GM19397 (cell line): Measurements from ENCODE around the gene SERPINB11.
"Not testable (repeated sequence)": the region's sequence is repeated elsewhere in the genome, so short reads cannot be mapped to it uniquely, and the experiment has no call there.

Experiments used
- ATAC-seq: cut with Tn5 transposase; IDR thresholded peaks from one replicate; pipeline ENCODE4 v1.9.1; 2021; ENCODE audit warnings: mild to moderate bottlenecking, moderate library complexity; ENCODE audit not compliant: unreplicated experiment

The SERPINB11 gene, protein sequence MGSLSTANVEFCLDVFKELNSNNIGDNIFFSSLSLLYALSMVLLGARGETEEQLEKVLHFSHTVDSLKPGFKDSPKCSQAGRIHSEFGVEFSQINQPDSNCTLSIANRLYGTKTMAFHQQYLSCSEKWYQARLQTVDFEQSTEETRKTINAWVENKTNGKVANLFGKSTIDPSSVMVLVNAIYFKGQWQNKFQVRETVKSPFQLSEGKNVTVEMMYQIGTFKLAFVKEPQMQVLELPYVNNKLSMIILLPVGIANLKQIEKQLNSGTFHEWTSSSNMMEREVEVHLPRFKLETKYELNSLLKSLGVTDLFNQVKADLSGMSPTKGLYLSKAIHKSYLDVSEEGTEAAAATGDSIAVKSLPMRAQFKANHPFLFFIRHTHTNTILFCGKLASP

GRCh38 chr18:63702660-63703059, at the start of gene SERPINB11:
SERPINB11 (plus strand) TSS chr18:63702960; CDS start chr18:63710194, 7,234 bp downstream.
- ATAC-seq = no peak

- ATAC-seq = not testable (repeated sequence)
Observed at GRCh38 chr18:63658920-63659319, 43.8 kb upstream of the SERPINB11 start.

- ATAC-seq = not testable (repeated sequence)
Observed at GRCh38 chr18:63661750-63662149, 41.0 kb upstream of the SERPINB11 start, which contains the start of gene SERPINB3. SERPINB3 (minus strand) TSS chr18:63661893; CDS start chr18:63661216, 677 bp downstream.

- ATAC-seq = no peak
Observed at GRCh38 chr18:63664571-63664970, 38.2 kb upstream of the SERPINB11 start.

DNA sequence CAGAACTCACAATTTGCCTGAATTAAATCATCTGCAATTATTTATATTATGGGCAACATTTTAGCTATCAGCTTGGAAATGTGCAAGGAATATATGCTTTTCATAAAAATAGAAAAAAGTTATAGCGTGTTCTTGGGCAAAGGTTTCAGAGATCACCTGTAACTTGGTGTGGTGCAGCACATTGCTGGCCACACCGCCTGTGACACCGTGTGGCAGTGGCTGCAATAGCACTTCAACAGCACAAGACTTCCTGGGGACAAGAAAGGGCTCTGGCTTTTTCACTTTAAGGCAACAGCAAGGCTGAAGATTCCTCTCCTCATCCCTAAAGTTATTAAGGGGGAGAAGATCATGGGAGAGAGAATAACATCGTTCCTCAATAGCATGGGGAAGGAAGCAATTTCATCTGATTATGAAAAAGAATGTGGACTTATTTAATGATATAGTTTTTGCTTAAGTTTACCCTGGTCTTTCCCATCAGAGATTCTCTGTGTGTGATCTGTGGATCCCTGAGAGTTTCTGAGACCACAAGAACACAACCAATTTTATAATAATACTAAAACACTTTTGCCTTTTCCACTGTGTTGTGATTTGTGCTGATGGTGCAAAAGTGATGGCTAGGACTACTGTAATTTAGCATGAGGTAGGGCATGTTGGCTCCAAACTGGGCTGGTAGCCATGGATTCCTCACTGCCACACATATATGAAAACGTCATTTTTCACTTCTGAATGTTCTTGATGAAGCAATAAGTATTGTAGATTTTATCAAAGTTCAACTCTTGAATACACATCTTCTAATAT, 26.0 kb upstream of the SERPINB11 start:
- ATAC-seq = peak; percentile 83

DNA sequence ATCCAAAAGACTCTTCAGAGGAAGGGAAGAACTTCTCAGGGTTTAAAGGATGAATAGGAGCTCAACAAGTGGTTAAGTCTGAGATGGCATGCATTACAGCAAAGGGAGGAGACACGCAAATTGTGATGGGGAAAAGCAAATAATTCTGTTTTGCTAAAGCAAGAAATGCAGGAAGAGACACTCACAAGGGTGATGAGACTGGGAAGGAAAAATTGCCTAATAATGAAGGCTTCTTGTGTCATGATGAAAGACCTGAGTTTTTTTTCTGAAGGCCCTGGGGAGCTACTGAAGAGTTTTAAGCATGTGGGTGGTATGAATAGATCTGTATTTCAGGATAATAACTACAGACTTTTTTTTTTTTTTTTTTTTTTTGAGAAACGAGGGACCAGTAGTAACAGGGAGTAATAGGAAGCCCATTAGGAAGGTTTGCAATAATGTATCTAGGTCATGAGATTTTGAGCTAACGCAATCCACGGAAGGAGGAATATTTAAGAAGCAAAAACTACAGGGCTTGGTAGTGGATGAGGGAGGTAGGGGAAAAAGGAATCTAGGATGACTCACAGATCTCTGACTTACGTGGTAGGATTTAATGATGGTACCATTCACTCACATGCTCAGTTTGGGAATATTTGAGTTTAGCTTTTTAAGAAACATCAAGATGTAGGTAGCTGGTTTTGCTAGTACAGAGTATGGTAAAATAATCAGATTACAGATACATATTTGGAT, 25.1 kb upstream of the SERPINB11 start:
- no peak for ATAC-seq

GRCh38 chr18:63679820-63680606, 22.7 kb upstream of the SERPINB11 start:
- no peak for ATAC-seq

- ATAC-seq = no peak
Observed at GRCh38 chr18:63681449-63682340, 21.1 kb upstream of the SERPINB11 start.

DNA sequence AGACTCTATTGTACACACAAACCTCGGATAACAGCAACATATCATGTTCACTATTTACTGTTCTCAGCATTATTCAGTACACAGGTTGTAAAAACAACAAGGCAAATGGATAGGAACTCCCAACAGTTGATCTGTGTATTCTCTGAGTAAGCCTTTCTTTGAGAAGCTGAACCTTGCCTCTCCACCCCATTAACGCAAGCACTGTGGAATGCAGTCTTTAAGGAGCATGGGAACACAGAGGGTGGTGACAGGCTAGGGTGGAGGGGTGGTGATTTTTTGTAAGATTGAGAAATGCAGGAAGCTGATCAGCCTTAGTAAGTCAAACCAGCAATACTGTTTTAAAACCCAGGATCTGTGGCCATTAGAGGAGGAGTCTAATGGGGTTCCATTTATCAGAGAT, 19.6 kb upstream of the SERPINB11 start:
- no peak for ATAC-seq

DNA sequence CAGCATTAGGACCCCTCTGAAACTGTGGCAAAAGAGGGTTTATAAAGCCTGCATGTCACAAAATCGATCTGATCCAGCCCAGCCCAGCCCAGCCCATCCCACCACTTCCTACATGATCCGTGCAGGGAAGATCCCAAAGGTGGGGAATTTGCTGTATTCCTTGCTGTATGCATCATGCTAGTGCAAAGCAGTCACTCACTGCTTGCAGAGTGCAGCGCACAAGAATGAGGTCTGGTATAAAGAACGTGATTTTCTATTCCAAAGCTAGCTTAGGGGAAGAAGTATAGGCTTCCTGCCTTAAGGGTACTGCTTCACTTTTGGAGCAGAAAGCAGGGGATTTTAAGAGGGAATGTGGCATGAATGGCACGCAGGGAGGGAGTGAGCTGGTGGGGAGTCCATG, 18.9 kb upstream of the SERPINB11 start:
- no peak for ATAC-seq

DNA sequence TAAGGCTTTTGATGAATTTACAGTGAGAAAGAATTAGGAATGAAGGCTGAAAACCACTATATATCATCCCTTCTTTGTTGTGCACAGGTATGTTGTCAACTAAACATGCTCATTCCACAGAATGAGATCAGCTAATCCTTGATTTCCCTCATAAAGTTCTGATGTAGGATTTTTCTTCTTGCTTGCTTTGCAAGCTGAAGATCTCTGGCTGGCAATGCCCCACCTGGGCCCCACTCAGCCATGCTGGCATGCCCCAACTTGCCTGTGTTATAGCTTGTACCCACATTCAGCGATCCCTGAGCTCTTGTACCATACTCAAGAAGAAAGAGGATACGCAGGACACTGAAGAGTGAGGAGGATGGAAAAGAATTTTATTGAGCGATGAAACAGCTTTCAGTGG, 18.0 kb upstream of the SERPINB11 start:
- no peak for ATAC-seq

DNA sequence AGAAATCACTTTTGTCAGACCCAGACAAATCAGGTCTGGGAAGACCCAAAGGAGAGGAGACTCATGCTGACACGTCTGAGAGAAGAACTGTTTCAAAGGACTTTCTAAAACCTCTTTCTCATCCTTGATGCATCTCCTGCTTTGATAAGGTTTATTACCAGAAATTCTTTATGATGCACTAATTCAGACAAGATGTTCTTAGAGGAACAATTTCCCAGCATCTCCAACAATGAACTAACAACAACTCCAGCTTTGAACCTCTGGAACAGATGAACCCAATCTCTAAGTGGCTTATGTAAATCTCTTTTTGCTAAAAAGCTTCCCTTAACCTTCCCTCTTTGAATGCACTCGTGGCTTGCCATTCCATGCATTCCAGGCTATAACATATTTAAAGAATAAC, 15.9 kb upstream of the SERPINB11 start:
- ATAC-seq = no peak

DNA sequence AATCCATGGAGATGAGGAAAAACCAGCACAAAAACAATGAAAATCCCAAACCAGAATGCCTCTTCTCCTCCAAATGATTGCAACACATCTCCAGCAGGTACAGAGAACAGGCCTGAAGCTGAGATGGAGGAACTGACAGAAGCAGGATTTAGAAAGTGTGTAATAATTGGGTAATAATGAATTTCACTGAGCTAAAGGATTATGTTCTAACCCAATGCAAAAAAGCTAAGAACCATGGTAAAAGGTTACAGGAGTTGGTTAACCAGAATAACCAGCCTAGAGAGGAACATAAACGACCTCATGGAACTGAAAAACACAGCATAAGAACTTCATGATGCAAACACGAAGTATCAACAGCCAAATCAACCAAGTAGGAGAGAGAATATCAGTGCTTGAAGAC, 13.7 kb upstream of the SERPINB11 start:
- no peak for ATAC-seq

GRCh38 chr18:63697097-63697660, 5.6 kb upstream of the SERPINB11 start:
- ATAC-seq = no peak

GRCh38 chr18:63700501-63700900, 2.3 kb upstream of the SERPINB11 start:
- ATAC-seq = no peak

- no peak for ATAC-seq
Observed at GRCh38 chr18:63701952-63702351, 808 bp upstream of the SERPINB11 start.

DNA sequence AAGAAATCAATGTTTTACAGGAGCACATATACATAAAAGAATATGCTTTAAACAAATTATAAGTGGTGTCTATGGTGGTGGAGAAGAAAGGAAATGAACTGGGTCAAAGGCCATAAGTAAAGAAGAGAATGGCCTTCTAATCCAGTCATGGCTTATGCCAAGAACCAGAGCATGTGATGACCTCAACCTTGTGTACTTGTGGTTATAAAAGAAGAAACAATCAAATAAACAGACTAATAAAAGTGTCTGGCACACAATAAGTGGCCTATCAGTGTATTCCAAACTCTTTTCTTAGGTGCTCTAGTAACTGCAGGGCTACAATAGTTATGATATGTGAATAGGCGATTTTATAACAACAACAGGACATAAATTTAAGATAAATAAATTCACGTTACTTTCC, 2.6 kb downstream of the SERPINB11 start:
- ATAC-seq = no peak

GRCh38 chr18:63707816-63708215, 5.1 kb downstream of the SERPINB11 start:
- ATAC-seq = no peak

GRCh38 chr18:63708650-63709049, 5.9 kb downstream of the SERPINB11 start:
- no peak for ATAC-seq
